CD4-positive, alpha-beta T cell (primary cell): ENCODE results near the gene DTX3L. TPM values are rescaled to one million over a fixed set of nuclear protein-coding genes. Genes with fewer than 3 reads are reported as not detected.

Experiments used
- ATAC-seq: fragments of 200-7000 bp; cut with Tn5 transposase; one replicate; pipeline ENCODE4 v1.10.0; 2022; ENCODE audit warnings: mild to moderate bottlenecking; ENCODE audit not compliant: poor library complexity
- CTCF ChIA-PET: fragments of 350-600 bp; sonication (Branson Sonifier 250); formaldehyde crosslinking; loops from one replicate; lab custom pipeline; 2021; ENCODE audit warnings: antibody characterized with exemption, inconsistent platforms; lab: Charles Lee
- POLR2A ChIA-PET: fragments of 350-600 bp; sonication (Branson Sonifier 250); formaldehyde crosslinking; loops from one replicate; lab custom pipeline; 2021; ENCODE audit warnings: antibody characterized with exemption, inconsistent platforms; lab: Charles Lee
- DNase-seq, 14 experiments: peaks; one replicate each; pipeline ENCODE4 v3.0.0-alpha.2; 2013 to 2020; ENCODE audit warnings: mixed read lengths in 2 of 14
- H3K27ac ChIP-seq, 2 donors: one replicate each; pipeline versions ENCODE4 v1.5.1 to v1.7.0; 2013; ENCODE audit warnings: low read length in 2 of 2, low read depth in 1 of 2, mild to moderate bottlenecking in 1 of 2
- H3K27me3 ChIP-seq, 2 experiments: 1 replicate in 1 of 2; 2 replicates in 1 of 2; pipeline versions ENCODE4 v1.6.1 to v1.7.0; 2013; ENCODE audit warnings: low read length in 2 of 2, control low read depth in 1 of 2, mild to moderate bottlenecking in 1 of 2, moderate library complexity in 1 of 2; ENCODE audit not compliant: insufficient read depth in 2 of 2, control insufficient read depth in 1 of 2
- H3K36me3 ChIP-seq: one replicate; pipeline ENCODE4 v1.6.1; 2013; ENCODE audit warnings: low read length, control low read depth; ENCODE audit not compliant: insufficient read depth
- H3K4me1 ChIP-seq: one replicate; pipeline ENCODE4 v1.6.1; 2013; ENCODE audit warnings: low read length, control low read depth; ENCODE audit not compliant: insufficient read depth
- H3K4me3 ChIP-seq: one replicate; pipeline ENCODE4 v1.5.1; 2013; ENCODE audit warnings: mild to moderate bottlenecking, low read length, moderate library complexity
- H3K9me3 ChIP-seq, 2 experiments: 1 replicate in 1 of 2; 2 replicates in 1 of 2; pipeline versions ENCODE4 v1.6.1 to v1.7.0; 2013; ENCODE audit warnings: low read length in 2 of 2, mild to moderate bottlenecking in 2 of 2, control low read depth in 1 of 2, moderate library complexity in 1 of 2; ENCODE audit not compliant: control insufficient read depth in 1 of 2, insufficient read depth in 1 of 2
- H3K27ac Mint-ChIP-seq: one replicate; pipeline ENCODE4 v1.8.0; 2020; ENCODE audit warnings: mixed read lengths
- H3K27me3 Mint-ChIP-seq: one replicate; pipeline ENCODE4 v1.8.0; 2021; ENCODE audit warnings: mixed read lengths
- H3K36me3 Mint-ChIP-seq: one replicate; pipeline ENCODE4 v1.8.0; 2021; ENCODE audit warnings: low read depth, mixed read lengths
- H3K4me1 Mint-ChIP-seq: one replicate; pipeline ENCODE4 v1.8.0; 2021; ENCODE audit warnings: low read depth, mixed read lengths
- H3K4me3 Mint-ChIP-seq: one replicate; pipeline ENCODE4 v1.8.0; 2020; ENCODE audit warnings: mild to moderate bottlenecking, mixed read lengths
- H3K9me3 Mint-ChIP-seq: one replicate; pipeline ENCODE4 v1.8.0; 2020; ENCODE audit warnings: mixed read lengths
- CTCF ChIP-seq: fragments of 200-600 bp; IDR thresholded peaks from one replicate; pipeline ENCODE4 v1.8.0; 2022; ENCODE audit warnings: antibody characterized with exemption, mild to moderate bottlenecking
- intact Hi-C, 2 experiments: fragments of 100-400 bp; cut with DNase I in 1 of 2; cut with micrococcal nuclease in 1 of 2; formaldehyde crosslinking; loops; one replicate each; pipeline versions ENCODE4 v1.15.1 to v1.9.0; 2023 to 2025; cut with DNase I, micrococcal nuclease
- total RNA-seq, 174 experiments: library from RNA in 2 of 174; stranded (reverse) in 2 of 174; gene quantifications; one replicate each; pipeline ENCODE4 v1.2.3 and lab custom pipeline; 2021 to 2026

The DTX3L gene
- total RNA-seq, 2 experiments from 2014 or later: 15.4 to 18.6 TPM

- DNase-seq (no peak), ATAC-seq (no peak)
- Histone ChIP-seq H3K27me3 (no peaks in the 10 kb centered on the region), H3K36me3 (peaks cover 80% of the 10 kb centered on the region), H3K4me3 (no peak overlapping the region), H3K27ac (no peak overlapping the region), H3K9me3 (no peaks in the 10 kb centered on the region), H3K4me1 (no peaks in the 10 kb centered on the region)
- ChIA-PET POLR2A (no interaction called here), CTCF (no interaction called here)
- Mint-ChIP-seq H3K36me3 (peaks cover 81% of the 10 kb centered on the region), H3K27me3 (no peaks in the 10 kb centered on the region), H3K27ac (no peak overlapping the region), H3K9me3 (no peaks in the 10 kb centered on the region), H3K4me3 (no peak overlapping the region), H3K4me1 (peaks cover 4% of the 10 kb centered on the region)
- no peak for TF ChIP-seq CTCF
- intact Hi-C loops: no loop called here
These were observed 30.7 kb upstream of the DTX3L start for GRCh38 chr3:122533480-122533879.

GRCh38 chr3:122533931-122534334 is 30.2 kb upstream of the DTX3L start:
- Mint-ChIP-seq H3K27me3 (no peaks in the 10 kb centered on the region), H3K4me3 (no peak overlapping the region), H3K9me3 (no peaks in the 10 kb centered on the region), H3K27ac (no peak overlapping the region), H3K4me1 (peaks cover 4% of the 10 kb centered on the region), H3K36me3 (peaks cover 85% of the 10 kb centered on the region)
- DNase-seq: peak in 1 of 14 experiments; percentile 9
- no peaks in the 10 kb centered on the region for H3K27me3 ChIP-seq
- ATAC-seq: no peak
- no peak for TF ChIP-seq CTCF
- H3K4me3 ChIP-seq: no peak overlapping the region
- no peaks in the 10 kb centered on the region for H3K9me3 ChIP-seq
- no peaks in the 10 kb centered on the region for H3K4me1 ChIP-seq
- intact Hi-C loops: no loop called here
- ChIA-PET POLR2A (no interaction called here), CTCF (no interaction called here)
- H3K36me3 ChIP-seq: peaks cover 83% of the 10 kb centered on the region
- H3K27ac ChIP-seq: no peak overlapping the region

GRCh38 chr3:122535964-122536631 is 28.0 kb upstream of the DTX3L start:
- ATAC-seq (no peak), DNase-seq (no peak)
- Histone ChIP-seq H3K9me3 (no peaks in the 10 kb centered on the region), H3K27me3 (no peaks in the 10 kb centered on the region), H3K36me3 (peaks cover 92% of the 10 kb centered on the region), H3K27ac (no peak overlapping the region), H3K4me3 (no peak overlapping the region), H3K4me1 (no peaks in the 10 kb centered on the region)
- intact Hi-C loops: no loop called here
- H3K27ac Mint-ChIP-seq: no peak overlapping the region
- no peaks in the 10 kb centered on the region for H3K27me3 Mint-ChIP-seq
- H3K36me3 Mint-ChIP-seq: peaks cover 93% of the 10 kb centered on the region
- CTCF ChIA-PET: no interaction called here
- H3K4me3 Mint-ChIP-seq: no peak overlapping the region
- POLR2A ChIA-PET: interaction anchor here (0.8 to 1.0 kb wide), 2 partner anchors 66 to 164 kb away, joined by 3 read pairs; no protein-coding TSS in a partner anchor
- TF ChIP-seq CTCF: no peak
- no peaks in the 10 kb centered on the region for H3K9me3 Mint-ChIP-seq
- peaks cover 9% of the 10 kb centered on the region for H3K4me1 Mint-ChIP-seq
